GM18867 (cell line): ENCODE data around the gene ARHGEF19.

Experiments used
- ATAC-seq: cut with Tn5 transposase; IDR thresholded peaks from one replicate; pipeline ENCODE4 v1.9.1; 2021; ENCODE audit warnings: mild to moderate bottlenecking, moderate library complexity; ENCODE audit not compliant: unreplicated experiment

The ARHGEF19 gene

GRCh38 chr1:16244650-16245285 is 32.3 kb upstream of the ARHGEF19 start:
- ATAC-seq: no peak

- ATAC-seq: no peak
Observed at GRCh38 chr1:16243936-16244649, 31.6 kb upstream of the ARHGEF19 start.

- ATAC-seq: no peak
Observed at GRCh38 chr1:16243215-16243610, 30.8 kb upstream of the ARHGEF19 start.

GRCh38 chr1:16242556-16243214 is 30.2 kb upstream of the ARHGEF19 start:
- no peak for ATAC-seq

GRCh38 chr1:16241221-16241708 is 28.8 kb upstream of the ARHGEF19 start:
- no peak for ATAC-seq

- ATAC-seq: no peak
Observed at GRCh38 chr1:16239972-16240491, 27.6 kb upstream of the ARHGEF19 start.

- no peak for ATAC-seq
Observed at GRCh38 chr1:16237343-16237830, 24.9 kb upstream of the ARHGEF19 start.

GRCh38 chr1:16236511-16237342 is 24.3 kb upstream of the ARHGEF19 start, which contains the start of gene CPLANE2:
CPLANE2 (minus strand) TSS chr1:16237183; CDS start chr1:16236742, 441 bp downstream.
- peak; percentile 82 for ATAC-seq

GRCh38 chr1:16235944-16236510 is 23.6 kb upstream of the ARHGEF19 start:
- ATAC-seq: peak; percentile 53

GRCh38 chr1:16235347-16235746 is 22.9 kb upstream of the ARHGEF19 start:
- ATAC-seq: no peak

- no peak for ATAC-seq
Observed at GRCh38 chr1:16233431-16233830, 21.0 kb upstream of the ARHGEF19 start.

- ATAC-seq: no peak
Observed at GRCh38 chr1:16232316-16232710, 19.9 kb upstream of the ARHGEF19 start.

GRCh38 chr1:16231331-16232315 is 19.2 kb upstream of the ARHGEF19 start:
- no peak for ATAC-seq

GRCh38 chr1:16230744-16231143 is 18.3 kb upstream of the ARHGEF19 start:
- ATAC-seq: no peak

- no peak for ATAC-seq
Observed at GRCh38 chr1:16229976-16230740, 17.7 kb upstream of the ARHGEF19 start.

GRCh38 chr1:16226490-16227179 is 14.2 kb upstream of the ARHGEF19 start:
- ATAC-seq: no peak

- ATAC-seq: no peak
Observed at GRCh38 chr1:16226129-16226489, 13.7 kb upstream of the ARHGEF19 start.

GRCh38 chr1:16224472-16224871 is 12.0 kb upstream of the ARHGEF19 start:
- no peak for ATAC-seq
